Vagina (tissue), 2 donors: Measurements from ENCODE around the gene LRRC27.

ENCODE experiments used
- CTCF ChIP-seq, 3 experiments: fragments of 450-650 bp in 2 of 3; fragments of 200-600 bp in 1 of 3; sonication (generic) in 1 of 3; IDR thresholded peaks; one replicate each; pipeline ENCODE4 v1.5.1; 2017 to 2019; ENCODE audit warnings: antibody characterized with exemption in 3 of 3, mild to moderate bottlenecking in 2 of 3, moderate library complexity in 2 of 3
- POLR2A ChIP-seq, 2 donors: fragments of 450-650 bp; IDR thresholded peaks; one replicate each; pipeline ENCODE4 v1.6.1; 2017; ENCODE audit warnings: antibody characterized with exemption in 2 of 2, mild to moderate bottlenecking in 2 of 2, moderate library complexity in 2 of 2
- POLR2AphosphoS5 ChIP-seq, 2 donors: sonication (generic); formaldehyde crosslinking; IDR thresholded peaks; one replicate each; pipeline ENCODE4 v1.9.0; 2017; ENCODE audit warnings: antibody characterized with exemption in 2 of 2, mild to moderate bottlenecking in 2 of 2, low read depth in 1 of 2; ENCODE audit not compliant: insufficient read depth in 1 of 2

GRCh38 chr10:132373241-132373955 is 41.4 kb downstream of the LRRC27 start:
- TF ChIP-seq CTCF (IDR thresholded peaks at IDR 0.05) (no peak), POLR2A (IDR thresholded peaks at IDR 0.05) (no peak), POLR2AphosphoS5 (IDR thresholded peaks at IDR 0.05; ENCODE audit: insufficient read depth in 1 of 2, low read depth in 1 of 2) (no peak)
